K562 (cell line): Measurements from ENCODE around the gene CCDC85C. TPM values are rescaled to one million over a fixed set of nuclear protein-coding genes. Genes with fewer than 3 reads are reported as not detected.

Experiments
- ATAC-seq: fragments of 200-7000 bp; cut with Tn5 transposase; 3 replicates; pipeline ENCODE4 v1.9.1; 2020; ENCODE audit warnings: moderate library complexity
- BruUV-seq: library from RNA; stranded (reverse); fragments of 400-500 nt; replicated peaks from 2 replicates; lab custom pipeline; 2021; lab: Mats Ljungman, UMichigan
- CTCF ChIA-PET: fragments of 300-600 bp; formaldehyde crosslinking; extraction: SDS; loops from one replicate; lab custom pipeline; 2021; ENCODE audit warnings: low intra/inter-chr PET ratio; lab: Yijun Ruan, JAX
- POLR2A ChIA-PET: fragments of 300-600, 350-650 bp; sonication (Branson Sonifier 250); formaldehyde crosslinking; extraction: SDS; loops from one replicate; lab custom pipeline; 2021; ENCODE audit warnings: antibody characterized with exemption, inconsistent platforms; lab: Yijun Ruan, JAX
- DNase-seq, 4 experiments: peaks; one replicate each; pipeline versions ENCODE4 v3.0.0 to v3.0.0-alpha.2; 2011 to 2018; ENCODE audit warnings: low spot score in 3 of 4, mixed read lengths in 3 of 4; ENCODE audit errors: extremely low read depth in 1 of 4
- FAIRE-seq: peaks from 2 replicates; lab custom pipeline; 2011; peaks lifted over from hg19 to GRCh38; lab: Jason Lieb, UNC
- H2AFZ ChIP-seq: 2 replicates; pipeline ENCODE4 v1.6.0; 2011; ENCODE audit warnings: low read depth, low read length, control low read depth, inconsistent platforms
- H3K27ac ChIP-seq: fragments of 200-600 bp; 3 replicates; pipeline ENCODE4 v1.8.0; 2011; ENCODE audit warnings: low read depth, mild to moderate bottlenecking, control low read depth, inconsistent platforms, low read length, moderate library complexity, mixed read lengths; ENCODE audit errors: extremely low read depth
- H3K27me3 ChIP-seq, 2 experiments: fragments of 300-600 bp in 1 of 2; 2 replicates in 1 of 2; 3 replicates in 1 of 2; pipeline versions ENCODE4 v1.6.0 to v1.8.0; 2011; ENCODE audit warnings: inconsistent platforms in 2 of 2, low read length in 2 of 2, mild to moderate bottlenecking in 1 of 2, mixed read lengths in 1 of 2, moderate library complexity in 1 of 2; ENCODE audit not compliant: control insufficient read depth in 2 of 2, insufficient read depth in 2 of 2
- H3K36me3 ChIP-seq: fragments of 300-600 bp; 3 replicates; pipeline ENCODE4 v1.8.0; 2011; ENCODE audit warnings: mild to moderate bottlenecking, low read length, inconsistent platforms; ENCODE audit not compliant: control insufficient read depth, insufficient read depth
- H3K4me1 ChIP-seq, 2 experiments: fragments of 200-600 bp in 1 of 2; replicated peaks in 1 of 2; 2 replicates in 1 of 2; 3 replicates in 1 of 2; pipeline versions ENCODE4 v1.5.1 to v1.8.0; 2011; ENCODE audit warnings: inconsistent platforms in 2 of 2, low read length in 2 of 2, mild to moderate bottlenecking in 1 of 2, mixed read lengths in 1 of 2, moderate library complexity in 1 of 2; ENCODE audit not compliant: control insufficient read depth in 2 of 2, insufficient read depth in 2 of 2
- H3K4me2 ChIP-seq: 2 replicates; pipeline ENCODE4 v1.6.1; 2011; ENCODE audit warnings: low read length, control low read depth, inconsistent platforms, mixed read lengths; ENCODE audit not compliant: insufficient read depth
- H3K4me3 ChIP-seq: fragments of 200-600 bp; sonication (generic), shearing (Covaris generic); 2 replicates; pipeline ENCODE4 v1.5.1; 2016; ENCODE audit warnings: control low read depth, inconsistent platforms
- H3K79me2 ChIP-seq: fragments of 200-600 bp; 3 replicates; pipeline ENCODE4 v1.8.0; 2011; ENCODE audit warnings: low read length, inconsistent platforms; ENCODE audit not compliant: control insufficient read depth, insufficient read depth
- H3K9ac ChIP-seq, 2 experiments: 2 replicates each; pipeline versions ENCODE4 v1.6.0 to v1.6.1; 2011; ENCODE audit warnings: low read depth in 2 of 2, low read length in 2 of 2, control low read depth in 1 of 2, inconsistent platforms in 1 of 2, mild to moderate bottlenecking in 1 of 2, mixed read lengths in 1 of 2; ENCODE audit not compliant: insufficient read depth in 1 of 2
- H3K9me1 ChIP-seq: one replicate; pipeline ENCODE4 v1.6.0; 2011; ENCODE audit warnings: inconsistent platforms, mild to moderate bottlenecking, low read length, moderate library complexity; ENCODE audit not compliant: control insufficient read depth, insufficient read depth
- H3K9me3 ChIP-seq: replicated peaks from 2 replicates; pipeline ENCODE4 v1.5.1; 2011; ENCODE audit warnings: low read depth, low read length, inconsistent platforms; ENCODE audit not compliant: control insufficient read depth, insufficient read depth
- H4K20me1 ChIP-seq: replicated peaks from 2 replicates; pipeline ENCODE4 v1.6.1; 2011; ENCODE audit warnings: low read length, inconsistent platforms, mixed read lengths; ENCODE audit not compliant: control insufficient read depth, insufficient read depth
- FIP1L1 ChIP-seq: fragments of 200-400 bp; formaldehyde crosslinking; IDR thresholded peaks from 2 replicates; pipeline ENCODE4 v1.6.1; 2018; ENCODE audit warnings: mild to moderate bottlenecking, low read depth, low read length; ENCODE audit not compliant: poor library complexity, severe bottlenecking
- IRF1 ChIP-seq: sonication (generic); formaldehyde crosslinking; IDR thresholded peaks from 2 replicates; pipeline ENCODE4 v1.8.0; 2022; ENCODE audit warnings: missing genetic modification reagents, mild to moderate bottlenecking, borderline replicate concordance
- MAFK ChIP-seq: IDR thresholded peaks from 2 replicates; pipeline ENCODE4 v1.6.1; 2011; ENCODE audit warnings: low read length, improper control_type of control experiment
- MXI1 ChIP-seq: IDR thresholded peaks from 2 replicates; pipeline ENCODE4 v1.6.1; 2011; ENCODE audit warnings: low read depth, mild to moderate bottlenecking, improper control_type of control experiment, low read length
- PTRF ChIP-seq: fragments of 450-650 bp; IDR thresholded peaks from 2 replicates; pipeline ENCODE4 v1.6.1; 2016; ENCODE audit warnings: mild to moderate bottlenecking, missing genetic modification characterization, missing compliant biosample characterization
- SNRNP70 ChIP-seq: fragments of 200-400 bp; formaldehyde crosslinking; optimal IDR thresholded peaks from 2 replicates; pipeline ENCODE3; 2017; ENCODE audit warnings: low read depth, low read length
- SP2 ChIP-seq: IDR thresholded peaks from 2 replicates; pipeline ENCODE4 v1.6.1; 2011; ENCODE audit warnings: mild to moderate bottlenecking, low read depth, low read length, moderate library complexity; ENCODE audit not compliant: poor library complexity, severe bottlenecking; ENCODE audit errors: extremely low read depth
- SRSF1 ChIP-seq: fragments of 200-400 bp; formaldehyde crosslinking; IDR thresholded peaks from 2 replicates; pipeline ENCODE4 v1.6.1; 2017; ENCODE audit warnings: mild to moderate bottlenecking, low read depth, low read length, moderate library complexity
- ZNF785 ChIP-seq: fragments of 250-450 bp; sonication (Bioruptor Pico); IDR thresholded peaks from 2 replicates; pipeline ENCODE4 v1.4.0; 2020; ENCODE audit warnings: mild to moderate bottlenecking
- WGBS: fragments of 100-300 bp; shearing (Covaris generic); methylation state at CpG from one replicate; pipeline ENCODE4 v1.1.6; 2016; ENCODE audit warnings: low coverage, mixed read lengths; ENCODE audit not compliant: insufficient coverage; ENCODE audit errors: missing lambda C conversion rate; 5-methylcytosine and 5-hydroxymethylcytosine counted together
- in situ Hi-C: fragments of 300-500 bp; cut with MboI; formaldehyde crosslinking; loops from 4 replicates; pipeline ENCODE4 v1.15.0; 2018; ENCODE audit warnings: inconsistent platforms, mixed read lengths
- intact Hi-C: fragments of 100-400 bp; cut with micrococcal nuclease; formaldehyde crosslinking; loops from 2 replicates; pipeline ENCODE4 v1.14.2; 2022
- polyA plus RNA-seq, 8 experiments: library from polyadenylated mRNA; depleted of rRNA in 4 of 8; stranded (reverse) in 5 of 8; unstranded in 3 of 8; fragments of >200 nt; fragmentation: Nextera tagmentation in 2 of 8; fragmentation: Illumina TruSeq in 1 of 8; extraction: Ambion mirVana in 2 of 8; extraction: Trizol in 1 of 8; gene quantifications; 2 replicates each; pipeline versions ENCODE4 v1.2.1 to v1.2.3, GENCODE V29; 2011 to 2014; ENCODE audit warnings: inconsistent platforms in 1 of 8, missing spikeins in 1 of 8
- total RNA-seq, 7 experiments: library from RNA; depleted of rRNA in 6 of 7; stranded (reverse); fragments of >200 nt in 6 of 7; fragmentation: Illumina TruSeq in 2 of 7; extraction: Trizol in 2 of 7; gene quantifications; 2 replicates each; pipeline versions ENCODE4 v1.2.1 to v1.2.3, GENCODE V29; 2011 to 2021; ENCODE audit warnings: low replicate concordance in 1 of 7
- TF ChIP-seq, protein P1 (sequence below): fragments of 250-450 bp; sonication (Bioruptor Pico); IDR thresholded peaks from 2 replicates; pipeline ENCODE4 v1.4.0; 2020; ENCODE audit warnings: mild to moderate bottlenecking, moderate library complexity
- TF ChIP-seq, protein P2 (sequence below): sonication (generic); formaldehyde crosslinking; IDR thresholded peaks from 2 replicates; pipeline ENCODE4 v1.8.1; 2023; ENCODE audit warnings: mild to moderate bottlenecking, missing genetic modification reagents
- TF ChIP-seq, protein P3 (sequence below), 2 experiments: IDR thresholded peaks; 2 replicates each; pipeline ENCODE4 v1.6.1; 2012; ENCODE audit warnings: improper control_type of control experiment in 2 of 2, low read depth in 2 of 2, low read length in 2 of 2, borderline replicate concordance in 1 of 2

CCDC85C gene
- total and polyA plus RNA-seq, 9 of the 15 experiments (the other 6 are each of a cell fraction or from before 2014, with no cell fraction given), result 0.18 to 22.0 (median 6.3) TPM

DNA sequence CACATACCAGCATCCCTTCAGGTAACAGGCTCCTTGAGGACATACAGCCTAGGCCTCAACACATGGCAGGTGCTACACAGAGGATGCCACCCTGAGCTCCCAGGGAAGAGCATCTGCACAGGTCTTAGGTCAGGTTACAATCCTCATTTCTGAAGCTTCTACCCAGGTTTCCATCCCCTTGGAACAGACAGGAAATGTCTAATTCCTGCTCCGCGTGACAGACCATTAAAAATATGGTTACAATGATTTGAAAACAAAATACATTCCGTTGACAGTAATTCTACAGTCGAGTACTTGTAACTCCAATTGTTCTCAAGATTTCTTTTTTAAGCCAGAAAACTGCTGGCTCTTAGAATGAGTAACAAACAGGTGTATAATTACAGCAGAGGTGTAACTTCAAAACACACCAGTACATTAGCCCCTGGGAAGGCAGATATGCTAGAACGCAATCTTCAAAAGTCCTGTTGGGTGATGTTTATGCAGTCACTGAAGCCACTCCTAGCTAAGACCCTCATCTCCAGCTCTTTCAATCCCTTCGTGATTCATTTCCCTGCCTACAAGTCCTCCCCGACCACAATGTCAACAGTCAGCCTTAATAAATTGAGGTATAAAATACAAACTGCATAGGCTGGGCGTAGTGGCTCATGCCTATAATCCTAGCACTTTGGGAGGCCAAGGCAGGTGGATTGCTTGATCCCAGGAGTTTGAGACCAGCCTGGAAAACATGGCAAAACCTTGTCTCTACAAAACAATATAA lies 135.0 kb downstream of the CCDC85C start:
- DNase-seq (no peak), FAIRE-seq (no peak), ATAC-seq (no peak)
- Histone ChIP-seq H3K4me2 (no peak overlapping the region), H3K79me2 (peaks cover 62% of the 10 kb centered on the region), H3K9me3 (no peaks in the 10 kb centered on the region), H3K4me1 (peaks cover 0 to 5% of the 10 kb centered on the region in 2 experiments; a peak in 2 of 5 replicates), H3K9me1 (no peaks in the 10 kb centered on the region), H3K9ac (no peak overlapping the region), H3K27ac (no peak overlapping the region), H4K20me1 (peaks cover 18% of the 10 kb centered on the region), H3K4me3 (no peak overlapping the region), H3K36me3 (peaks cover 15% of the 10 kb centered on the region; the same call in 2 of the 3 replicates), H3K27me3 (no peaks in the 10 kb centered on the region), H2AFZ (no peak overlapping the region)
- in situ Hi-C loops, result no loop called here
- POLR2A ChIA-PET, result interaction anchor here (0.5 kb wide), 1 partner anchor 234 kb away, joined by 3 read pairs; no protein-coding TSS in a partner anchor
- intact Hi-C loops, result no loop called here
- BruUV-seq, result no TSS peak
- CTCF ChIA-PET, result no interaction called here
- whole genome bisulfite sequencing, result 84% methylated on average over 6 of the region's 8 CpGs
- TF ChIP-seq MAFK (no peak), ZNF785 (CRISPR knock-in tag) (no peak), FIP1L1 (no peak), SP2 (no peak), MXI1 (no peak), SNRNP70 (no peak), IRF1 (CRISPR knock-in tag) (no peak), PTRF (tag) (no peak), SRSF1 (no peak)
- TF ChIP-seq, protein P1, sequence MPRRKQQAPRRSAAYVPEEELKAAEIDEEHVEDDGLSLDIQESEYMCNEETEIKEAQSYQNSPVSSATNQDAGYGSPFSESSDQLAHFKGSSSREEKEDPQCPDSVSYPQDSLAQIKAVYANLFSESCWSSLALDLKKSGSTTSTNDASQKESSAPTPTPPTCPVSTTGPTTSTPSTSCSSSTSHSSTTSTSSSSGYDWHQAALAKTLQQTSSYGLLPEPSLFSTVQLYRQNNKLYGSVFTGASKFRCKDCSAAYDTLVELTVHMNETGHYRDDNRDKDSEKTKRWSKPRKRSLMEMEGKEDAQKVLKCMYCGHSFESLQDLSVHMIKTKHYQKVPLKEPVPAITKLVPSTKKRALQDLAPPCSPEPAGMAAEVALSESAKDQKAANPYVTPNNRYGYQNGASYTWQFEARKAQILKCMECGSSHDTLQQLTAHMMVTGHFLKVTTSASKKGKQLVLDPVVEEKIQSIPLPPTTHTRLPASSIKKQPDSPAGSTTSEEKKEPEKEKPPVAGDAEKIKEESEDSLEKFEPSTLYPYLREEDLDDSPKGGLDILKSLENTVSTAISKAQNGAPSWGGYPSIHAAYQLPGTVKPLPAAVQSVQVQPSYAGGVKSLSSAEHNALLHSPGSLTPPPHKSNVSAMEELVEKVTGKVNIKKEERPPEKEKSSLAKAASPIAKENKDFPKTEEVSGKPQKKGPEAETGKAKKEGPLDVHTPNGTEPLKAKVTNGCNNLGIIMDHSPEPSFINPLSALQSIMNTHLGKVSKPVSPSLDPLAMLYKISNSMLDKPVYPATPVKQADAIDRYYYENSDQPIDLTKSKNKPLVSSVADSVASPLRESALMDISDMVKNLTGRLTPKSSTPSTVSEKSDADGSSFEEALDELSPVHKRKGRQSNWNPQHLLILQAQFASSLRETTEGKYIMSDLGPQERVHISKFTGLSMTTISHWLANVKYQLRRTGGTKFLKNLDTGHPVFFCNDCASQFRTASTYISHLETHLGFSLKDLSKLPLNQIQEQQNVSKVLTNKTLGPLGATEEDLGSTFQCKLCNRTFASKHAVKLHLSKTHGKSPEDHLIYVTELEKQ (CRISPR knock-in tag), result no peak
- TF ChIP-seq, protein P2, sequence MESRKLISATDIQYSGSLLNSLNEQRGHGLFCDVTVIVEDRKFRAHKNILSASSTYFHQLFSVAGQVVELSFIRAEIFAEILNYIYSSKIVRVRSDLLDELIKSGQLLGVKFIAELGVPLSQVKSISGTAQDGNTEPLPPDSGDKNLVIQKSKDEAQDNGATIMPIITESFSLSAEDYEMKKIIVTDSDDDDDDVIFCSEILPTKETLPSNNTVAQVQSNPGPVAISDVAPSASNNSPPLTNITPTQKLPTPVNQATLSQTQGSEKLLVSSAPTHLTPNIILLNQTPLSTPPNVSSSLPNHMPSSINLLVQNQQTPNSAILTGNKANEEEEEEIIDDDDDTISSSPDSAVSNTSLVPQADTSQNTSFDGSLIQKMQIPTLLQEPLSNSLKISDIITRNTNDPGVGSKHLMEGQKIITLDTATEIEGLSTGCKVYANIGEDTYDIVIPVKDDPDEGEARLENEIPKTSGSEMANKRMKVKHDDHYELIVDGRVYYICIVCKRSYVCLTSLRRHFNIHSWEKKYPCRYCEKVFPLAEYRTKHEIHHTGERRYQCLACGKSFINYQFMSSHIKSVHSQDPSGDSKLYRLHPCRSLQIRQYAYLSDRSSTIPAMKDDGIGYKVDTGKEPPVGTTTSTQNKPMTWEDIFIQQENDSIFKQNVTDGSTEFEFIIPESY (CRISPR knock-in tag), result no peak
- TF ChIP-seq, protein P3, sequence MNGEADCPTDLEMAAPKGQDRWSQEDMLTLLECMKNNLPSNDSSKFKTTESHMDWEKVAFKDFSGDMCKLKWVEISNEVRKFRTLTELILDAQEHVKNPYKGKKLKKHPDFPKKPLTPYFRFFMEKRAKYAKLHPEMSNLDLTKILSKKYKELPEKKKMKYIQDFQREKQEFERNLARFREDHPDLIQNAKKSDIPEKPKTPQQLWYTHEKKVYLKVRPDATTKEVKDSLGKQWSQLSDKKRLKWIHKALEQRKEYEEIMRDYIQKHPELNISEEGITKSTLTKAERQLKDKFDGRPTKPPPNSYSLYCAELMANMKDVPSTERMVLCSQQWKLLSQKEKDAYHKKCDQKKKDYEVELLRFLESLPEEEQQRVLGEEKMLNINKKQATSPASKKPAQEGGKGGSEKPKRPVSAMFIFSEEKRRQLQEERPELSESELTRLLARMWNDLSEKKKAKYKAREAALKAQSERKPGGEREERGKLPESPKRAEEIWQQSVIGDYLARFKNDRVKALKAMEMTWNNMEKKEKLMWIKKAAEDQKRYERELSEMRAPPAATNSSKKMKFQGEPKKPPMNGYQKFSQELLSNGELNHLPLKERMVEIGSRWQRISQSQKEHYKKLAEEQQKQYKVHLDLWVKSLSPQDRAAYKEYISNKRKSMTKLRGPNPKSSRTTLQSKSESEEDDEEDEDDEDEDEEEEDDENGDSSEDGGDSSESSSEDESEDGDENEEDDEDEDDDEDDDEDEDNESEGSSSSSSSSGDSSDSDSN (IDR thresholded peaks at IDR 0.05; ENCODE audit: borderline replicate concordance in 1 of 2, low read depth in 2 of 2, low read length in 2 of 2), result no peak
